HTERT RPE-1 (cell line): Measurements from ENCODE around the gene SPATA2.

Source experiments
- in situ Hi-C: fragments of 300-500 bp; cut with MboI; formaldehyde crosslinking; loops from 4 replicates; pipeline ENCODE4 v1.14.3; 2020; ENCODE audit warnings: low sequenced_read_pairs

The SPATA2 gene

DNA sequence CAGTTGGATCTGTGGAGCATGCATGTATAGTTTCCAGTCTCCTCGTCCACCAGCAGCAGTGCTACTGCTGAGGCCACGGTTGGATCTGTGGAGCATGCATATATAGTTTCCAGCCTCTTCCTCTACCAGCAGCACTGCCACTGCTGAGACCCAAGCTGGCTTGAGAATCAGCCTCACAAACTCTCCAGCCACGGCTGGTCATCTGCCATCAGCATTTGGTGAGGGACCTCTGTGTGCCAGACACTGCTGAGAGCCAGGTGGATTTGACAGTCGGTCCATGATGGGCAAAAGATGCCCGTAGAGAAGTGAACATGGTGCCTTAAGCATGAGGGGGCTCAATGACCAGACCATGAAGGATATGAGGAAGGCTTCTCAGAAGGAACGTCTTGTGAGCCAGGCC lies 56.3 kb downstream of the SPATA2 start:
- in situ Hi-C loops, result no loop called here

DNA sequence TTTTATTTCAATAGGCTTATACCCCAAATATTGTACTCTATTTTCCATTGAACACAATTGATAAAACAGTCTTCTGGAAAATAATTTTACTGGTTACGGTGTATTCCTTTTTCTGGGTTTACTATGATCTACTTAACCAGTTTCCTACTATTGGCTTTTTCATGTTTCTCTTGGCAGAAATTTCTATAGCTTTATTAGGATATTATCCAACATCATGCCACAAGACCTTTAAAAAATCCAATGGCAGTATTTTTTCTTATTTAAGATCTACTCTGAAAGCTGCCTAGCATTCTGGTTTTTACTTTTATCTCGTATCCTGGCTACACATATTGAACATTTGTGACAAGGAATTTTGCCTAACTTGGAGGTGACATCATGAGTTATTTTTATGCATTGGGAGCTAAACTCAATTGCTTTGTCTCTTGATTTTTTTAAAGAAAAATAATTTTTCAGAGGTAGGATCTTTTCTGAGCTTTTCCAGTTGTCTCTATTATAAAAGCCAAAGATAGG lies 57.2 kb downstream of the SPATA2 start:
- in situ Hi-C loops, result no loop called here

DNA sequence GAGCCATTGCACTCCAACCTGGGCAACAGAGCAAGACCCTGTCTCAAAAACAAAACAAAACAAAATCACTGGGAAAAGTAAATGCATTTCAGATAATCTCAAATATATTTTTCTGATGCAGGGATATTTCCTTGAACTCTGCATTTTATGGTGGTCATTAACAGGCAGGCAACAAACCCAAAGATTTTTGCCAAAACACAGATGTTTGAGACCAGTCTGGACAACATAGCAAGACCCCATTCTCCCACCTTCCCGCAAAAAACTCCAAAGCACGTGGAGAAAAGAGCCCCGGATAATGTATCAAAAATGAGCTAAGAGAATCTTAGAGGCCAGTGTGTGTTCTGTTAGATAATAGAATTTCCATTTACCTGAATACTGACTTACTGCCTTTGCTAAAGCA lies 58.4 kb downstream of the SPATA2 start:
- in situ Hi-C loops, result no loop called here

DNA sequence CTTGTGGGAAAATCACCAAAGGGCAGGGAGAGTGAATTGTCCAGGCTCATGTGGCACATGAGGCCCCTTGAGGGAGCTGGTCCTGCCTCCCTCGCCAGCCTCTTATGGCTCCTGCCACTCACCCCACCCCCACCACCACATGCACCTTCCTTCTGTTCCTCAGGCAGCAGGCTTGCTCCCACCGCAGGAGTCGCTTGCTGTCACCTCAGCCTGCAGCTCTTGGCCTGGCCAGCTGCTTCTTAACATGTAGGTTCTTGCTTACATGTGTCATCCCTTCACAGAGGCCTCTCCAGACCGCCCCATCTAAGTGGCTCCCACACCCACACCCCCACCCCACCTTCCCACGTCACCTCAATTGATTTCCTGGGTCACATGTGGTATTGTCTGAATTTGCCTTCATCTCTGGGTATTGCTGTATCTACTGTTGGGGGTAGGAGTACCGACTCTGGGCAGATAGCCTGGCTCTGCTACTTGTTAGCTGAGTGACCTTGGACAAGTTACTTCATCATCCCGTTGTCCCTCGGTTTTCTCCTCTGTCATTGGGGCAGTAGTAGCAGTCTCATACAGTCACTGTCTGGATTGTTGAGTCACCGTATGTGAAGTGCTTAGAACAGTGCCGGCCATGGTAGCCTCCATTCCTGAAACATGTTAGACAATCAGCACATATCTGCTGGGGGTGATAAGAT lies 61.0 kb downstream of the SPATA2 start:
- in situ Hi-C loops, result no loop called here

DNA sequence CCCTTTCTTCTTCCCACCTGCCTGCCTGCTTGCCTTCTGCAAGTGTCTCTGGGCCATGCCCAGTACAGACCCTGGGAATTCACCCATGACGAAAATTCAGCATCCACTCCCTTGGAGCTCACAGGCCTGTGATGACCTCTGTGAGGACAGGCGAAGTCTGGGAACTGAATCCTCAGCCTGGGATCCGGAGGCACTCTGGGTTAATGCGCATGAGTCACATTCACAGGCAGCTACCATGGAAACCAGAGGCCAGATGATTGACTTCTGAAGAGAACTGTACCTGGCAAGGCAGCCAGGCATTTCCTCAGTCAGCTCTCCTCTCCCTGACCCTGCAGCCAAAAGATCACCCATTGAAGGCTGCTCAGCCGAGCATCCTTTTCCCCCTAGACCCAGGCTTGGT lies 61.7 kb downstream of the SPATA2 start:
- in situ Hi-C loops, result no loop called here
